HG02763 (cell line): ENCODE results near the gene ZNF226.
"Not testable (repeated sequence)": the region's sequence is repeated elsewhere in the genome, so short reads cannot be mapped to it uniquely, and the experiment has no call there.

Source experiments
- ATAC-seq: cut with Tn5 transposase; IDR thresholded peaks from one replicate; pipeline ENCODE4 v1.9.1; 2021; ENCODE audit warnings: mild to moderate bottlenecking, moderate library complexity; ENCODE audit not compliant: unreplicated experiment

Gene ZNF226

GRCh38 chr19:44207126-44207803 lies 42.4 kb downstream of the ZNF226 start:
- ATAC-seq = peak; percentile 93

- peak; percentile 82 for ATAC-seq
Measured at GRCh38 chr19:44212250-44212865, 47.5 kb downstream of the ZNF226 start, which contains the start of gene ZNF227. Gene ZNF227, plus strand, starts transcription at chr19:44212532. Its CDS starts 5,261 bp downstream, at chr19:44217793.

- ATAC-seq = peak; percentile 22
Measured at GRCh38 chr19:44212866-44213346, 48.0 kb downstream of the ZNF226 start.

- ATAC-seq = not testable (repeated sequence)
Measured at GRCh38 chr19:44219926-44220325, 55.0 kb downstream of the ZNF226 start.

GRCh38 chr19:44220761-44221160 lies 55.9 kb downstream of the ZNF226 start:
- not testable (repeated sequence) for ATAC-seq

- ATAC-seq = not testable (repeated sequence)
Measured at GRCh38 chr19:44221291-44221690, 56.4 kb downstream of the ZNF226 start.
